Measurements from ENCODE around the gene GJA3. TPM values are rescaled to one million over a fixed set of nuclear protein-coding genes. Genes with fewer than 3 reads are reported as not detected.

The GJA3 gene
- total RNA-seq, 1 donor from 2014 or later, result not detected

GRCh38 chr13:20114066-20114610, 46.7 kb downstream of the GJA3 start:
- Histone ChIP-seq H3K27me3 (no peaks in the 10 kb centered on the region), H3K36me3 (no peaks in the 10 kb centered on the region), H3K9me3 (no peaks in the 10 kb centered on the region), H3K27ac (no peak overlapping the region), H3K4me3 (no peak overlapping the region), H3K4me1 (peaks cover 5% of the 10 kb centered on the region)
- ATAC-seq, result peak; percentile 43
- intact Hi-C loops (cut with DNase I), result no loop called here
- no peak for TF ChIP-seq CTCF (IDR thresholded peaks at IDR 0.05)
- DNase-seq, result no peak

- Histone ChIP-seq H3K4me3 (no peak overlapping the region), H3K4me1 (no peaks in the 10 kb centered on the region), H3K27me3 (peaks cover 3% of the 10 kb centered on the region), H3K9me3 (no peaks in the 10 kb centered on the region), H3K36me3 (no peaks in the 10 kb centered on the region), H3K27ac (no peak overlapping the region)
- intact Hi-C loops (cut with DNase I), result no loop called here
- ATAC-seq (no peak), DNase-seq (no peak)
- no peak for TF ChIP-seq CTCF (IDR thresholded peaks at IDR 0.05)
These were observed 51.8 kb downstream of the GJA3 start for GRCh38 chr13:20109037-20109436.

GRCh38 chr13:20106742-20107141, 54.1 kb downstream of the GJA3 start:
- DNase-seq (no peak), ATAC-seq (no peak)
- Histone ChIP-seq H3K27ac (no peak overlapping the region), H3K27me3 (peaks cover 17% of the 10 kb centered on the region), H3K36me3 (no peaks in the 10 kb centered on the region), H3K9me3 (no peaks in the 10 kb centered on the region), H3K4me3 (no peak overlapping the region), H3K4me1 (no peaks in the 10 kb centered on the region)
- intact Hi-C loops (cut with DNase I), result no loop called here
- no peak for TF ChIP-seq CTCF (IDR thresholded peaks at IDR 0.05)

- Histone ChIP-seq H3K4me3 (no peak overlapping the region), H3K27ac (no peak overlapping the region), H3K27me3 (peaks cover 17% of the 10 kb centered on the region), H3K4me1 (no peaks in the 10 kb centered on the region), H3K9me3 (no peaks in the 10 kb centered on the region), H3K36me3 (no peaks in the 10 kb centered on the region)
- no peak for TF ChIP-seq CTCF (IDR thresholded peaks at IDR 0.05)
- no peak for DNase-seq
- ATAC-seq, result peak; percentile 9
- intact Hi-C loops (cut with DNase I), result no loop called here
These were observed 55.6 kb downstream of the GJA3 start for GRCh38 chr13:20105161-20105689.

GRCh38 chr13:20102525-20103180, 58.2 kb downstream of the GJA3 start:
- Histone ChIP-seq H3K9me3 (no peaks in the 10 kb centered on the region), H3K27me3 (peaks cover 25% of the 10 kb centered on the region), H3K4me3 (no peak overlapping the region), H3K36me3 (no peaks in the 10 kb centered on the region), H3K27ac (no peak overlapping the region), H3K4me1 (no peaks in the 10 kb centered on the region)
- TF ChIP-seq CTCF (IDR thresholded peaks at IDR 0.05), result no peak
- ATAC-seq (no peak), DNase-seq (no peak)
- intact Hi-C loops (cut with DNase I), result no loop called here
